HL-60 (cell line): ENCODE data around the gene CCDC88C.
A peak's percentile ranks its signal among the peaks of the same experiment; 100 is the strongest.

Experiments
- DNase-seq, 2 experiments: peaks; one replicate each; pipeline ENCODE4 v3.0.0-alpha.2; 2010 to 2020; ENCODE audit warnings: low read depth in 1 of 2, low spot score in 1 of 2
- H3K27ac ChIP-seq: fragments of 250-450 bp; sonication (Bioruptor Pico); replicated peaks from 2 replicates; pipeline ENCODE4 v1.5.1; 2020; ENCODE audit warnings: mild to moderate bottlenecking, moderate library complexity
- H3K27me3 ChIP-seq: fragments of 250-450 bp; sonication (Bioruptor Pico); 2 replicates; pipeline ENCODE4 v1.5.1; 2021; ENCODE audit warnings: mild to moderate bottlenecking, moderate library complexity; ENCODE audit not compliant: insufficient read depth, poor library complexity, severe bottlenecking
- H3K4me3 ChIP-seq: replicated peaks from 2 replicates; pipeline ENCODE4 v1.5.1; 2011; ENCODE audit warnings: mild to moderate bottlenecking, control low read depth, low read length; ENCODE audit not compliant: insufficient read depth
- GABPA ChIP-seq: IDR thresholded peaks from 2 replicates; pipeline ENCODE4 v1.6.1; 2012; ENCODE audit warnings: low read depth
- POLR2AphosphoS5 ChIP-seq: IDR thresholded peaks from 2 replicates; pipeline ENCODE4 v1.6.1; 2012; ENCODE audit warnings: low read depth
- SPI1 ChIP-seq: IDR thresholded peaks from 2 replicates; pipeline ENCODE4 v1.6.1; 2012; ENCODE audit warnings: low read depth, mild to moderate bottlenecking, borderline replicate concordance
- TF ChIP-seq, protein P1 (sequence below): IDR thresholded peaks from 2 replicates; pipeline ENCODE4 v1.6.1; 2012; ENCODE audit warnings: low read depth; ENCODE audit not compliant: insufficient replicate concordance
- TF ChIP-seq, protein P2 (sequence below): IDR thresholded peaks from one replicate; pipeline ENCODE4 v1.5.1; 2011; ENCODE audit warnings: low read length, control low read depth, inconsistent platforms; ENCODE audit not compliant: insufficient read depth

The CCDC88C gene

DNA sequence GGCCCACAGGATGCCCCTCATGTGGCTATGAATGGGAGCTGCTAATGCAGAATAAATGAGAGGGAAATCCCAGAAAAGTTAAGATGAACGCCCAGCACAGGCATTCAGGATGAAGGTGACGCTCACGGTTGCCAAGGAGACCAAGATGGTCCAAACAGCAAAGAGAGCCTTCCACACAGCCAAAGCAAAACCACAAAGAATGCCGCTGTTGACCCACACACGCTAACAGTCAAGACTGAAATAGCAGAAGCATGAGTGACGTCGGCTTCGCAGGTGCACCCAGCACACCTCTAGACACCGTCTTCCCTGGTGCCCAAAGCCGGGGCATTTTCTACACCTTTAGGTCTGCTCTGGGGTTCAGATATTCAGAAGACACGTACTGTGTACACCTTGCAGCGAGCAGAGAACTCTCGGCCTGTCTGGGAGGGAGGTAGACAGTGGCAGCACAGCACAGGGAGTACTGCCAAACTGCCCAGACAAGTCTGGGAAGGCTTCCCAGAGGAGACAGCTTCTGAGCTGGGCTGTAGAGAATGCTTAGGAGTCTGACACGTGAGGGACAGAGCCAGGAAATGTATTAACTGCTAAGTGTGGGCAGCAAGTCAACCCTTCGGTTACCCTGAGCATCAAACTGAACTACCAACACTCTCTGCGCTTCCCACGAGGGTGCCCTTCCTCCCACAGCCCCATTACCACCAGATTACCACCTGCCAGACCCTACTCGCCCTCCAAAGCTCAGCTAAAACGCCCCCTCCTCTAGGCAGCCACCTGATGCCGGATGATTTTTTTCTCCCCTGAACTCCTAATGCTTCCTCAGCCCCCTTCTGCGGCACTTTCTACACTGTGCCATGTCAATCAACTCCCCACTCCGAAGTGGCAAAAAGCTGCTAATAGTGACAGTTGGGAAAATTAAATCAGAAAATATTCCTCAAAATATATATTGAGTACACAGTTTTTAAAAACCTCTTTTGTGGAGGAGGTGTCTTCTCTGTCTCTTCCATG, 50.1 kb downstream of the CCDC88C start:
- peak overlapping the region; percentile 74 for H3K27ac ChIP-seq
- H3K27me3 ChIP-seq, result no peaks in the 10 kb centered on the region
- peak; percentile 43; the same call in 1 of the 2 replicates for TF ChIP-seq POLR2AphosphoS5
- TF ChIP-seq, protein P1, sequence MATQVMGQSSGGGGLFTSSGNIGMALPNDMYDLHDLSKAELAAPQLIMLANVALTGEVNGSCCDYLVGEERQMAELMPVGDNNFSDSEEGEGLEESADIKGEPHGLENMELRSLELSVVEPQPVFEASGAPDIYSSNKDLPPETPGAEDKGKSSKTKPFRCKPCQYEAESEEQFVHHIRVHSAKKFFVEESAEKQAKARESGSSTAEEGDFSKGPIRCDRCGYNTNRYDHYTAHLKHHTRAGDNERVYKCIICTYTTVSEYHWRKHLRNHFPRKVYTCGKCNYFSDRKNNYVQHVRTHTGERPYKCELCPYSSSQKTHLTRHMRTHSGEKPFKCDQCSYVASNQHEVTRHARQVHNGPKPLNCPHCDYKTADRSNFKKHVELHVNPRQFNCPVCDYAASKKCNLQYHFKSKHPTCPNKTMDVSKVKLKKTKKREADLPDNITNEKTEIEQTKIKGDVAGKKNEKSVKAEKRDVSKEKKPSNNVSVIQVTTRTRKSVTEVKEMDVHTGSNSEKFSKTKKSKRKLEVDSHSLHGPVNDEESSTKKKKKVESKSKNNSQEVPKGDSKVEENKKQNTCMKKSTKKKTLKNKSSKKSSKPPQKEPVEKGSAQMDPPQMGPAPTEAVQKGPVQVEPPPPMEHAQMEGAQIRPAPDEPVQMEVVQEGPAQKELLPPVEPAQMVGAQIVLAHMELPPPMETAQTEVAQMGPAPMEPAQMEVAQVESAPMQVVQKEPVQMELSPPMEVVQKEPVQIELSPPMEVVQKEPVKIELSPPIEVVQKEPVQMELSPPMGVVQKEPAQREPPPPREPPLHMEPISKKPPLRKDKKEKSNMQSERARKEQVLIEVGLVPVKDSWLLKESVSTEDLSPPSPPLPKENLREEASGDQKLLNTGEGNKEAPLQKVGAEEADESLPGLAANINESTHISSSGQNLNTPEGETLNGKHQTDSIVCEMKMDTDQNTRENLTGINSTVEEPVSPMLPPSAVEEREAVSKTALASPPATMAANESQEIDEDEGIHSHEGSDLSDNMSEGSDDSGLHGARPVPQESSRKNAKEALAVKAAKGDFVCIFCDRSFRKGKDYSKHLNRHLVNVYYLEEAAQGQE, result no peak
- peak in 1 of 2 experiments; percentile 88 for DNase-seq
- H3K4me3 ChIP-seq, result no peak overlapping the region

DNA sequence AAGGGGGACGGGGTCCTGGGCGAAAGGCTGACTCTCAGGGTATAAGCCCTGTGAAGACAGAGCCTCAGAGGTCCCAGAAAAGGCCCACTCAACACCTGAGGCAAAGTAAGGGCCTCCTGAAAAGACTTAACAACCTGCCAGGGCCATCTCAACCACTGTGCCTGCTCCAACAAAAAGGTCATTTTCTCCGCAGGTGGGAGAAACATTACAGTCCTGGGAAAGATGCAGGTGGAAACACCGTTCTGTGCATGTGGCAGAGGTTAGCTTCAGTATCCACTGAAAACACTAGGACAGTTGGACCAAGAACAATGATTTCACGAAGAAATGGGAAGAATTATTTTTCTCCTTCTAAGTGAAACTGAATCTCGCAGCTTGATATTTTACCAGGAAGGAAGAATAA, 50.9 kb downstream of the CCDC88C start:
- Histone ChIP-seq H3K27ac (peak overlapping the region; percentile 74), H3K4me3 (no peak overlapping the region)
- no peak for DNase-seq

DNA sequence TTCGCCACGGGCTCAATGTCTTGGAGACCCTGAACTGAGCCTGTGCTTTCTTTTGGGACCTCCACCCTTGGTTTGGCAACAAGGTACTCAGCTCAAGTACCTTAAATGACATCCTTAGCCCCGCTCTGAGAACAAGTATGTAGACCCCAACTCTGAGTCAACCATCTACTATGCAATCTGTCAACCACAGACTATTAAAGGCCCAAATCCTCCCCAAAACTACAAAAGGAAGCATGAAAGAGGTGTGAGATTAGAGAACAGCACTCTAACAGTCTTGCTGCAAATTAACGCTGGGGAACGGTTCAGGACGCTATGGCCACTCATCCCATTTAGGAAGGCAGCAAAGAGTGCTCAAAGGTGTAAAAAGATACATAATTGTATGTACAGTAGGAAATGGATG, 52.1 kb downstream of the CCDC88C start:
- peak overlapping the region; percentile 74 for H3K27ac ChIP-seq
- no peaks in the 10 kb centered on the region for H3K27me3 ChIP-seq
- H3K4me3 ChIP-seq, result no peak overlapping the region
- TF ChIP-seq, protein P1, result no peak
- TF ChIP-seq POLR2AphosphoS5, result no peak
- TF ChIP-seq SPI1, result no peak
- TF ChIP-seq, protein P2, sequence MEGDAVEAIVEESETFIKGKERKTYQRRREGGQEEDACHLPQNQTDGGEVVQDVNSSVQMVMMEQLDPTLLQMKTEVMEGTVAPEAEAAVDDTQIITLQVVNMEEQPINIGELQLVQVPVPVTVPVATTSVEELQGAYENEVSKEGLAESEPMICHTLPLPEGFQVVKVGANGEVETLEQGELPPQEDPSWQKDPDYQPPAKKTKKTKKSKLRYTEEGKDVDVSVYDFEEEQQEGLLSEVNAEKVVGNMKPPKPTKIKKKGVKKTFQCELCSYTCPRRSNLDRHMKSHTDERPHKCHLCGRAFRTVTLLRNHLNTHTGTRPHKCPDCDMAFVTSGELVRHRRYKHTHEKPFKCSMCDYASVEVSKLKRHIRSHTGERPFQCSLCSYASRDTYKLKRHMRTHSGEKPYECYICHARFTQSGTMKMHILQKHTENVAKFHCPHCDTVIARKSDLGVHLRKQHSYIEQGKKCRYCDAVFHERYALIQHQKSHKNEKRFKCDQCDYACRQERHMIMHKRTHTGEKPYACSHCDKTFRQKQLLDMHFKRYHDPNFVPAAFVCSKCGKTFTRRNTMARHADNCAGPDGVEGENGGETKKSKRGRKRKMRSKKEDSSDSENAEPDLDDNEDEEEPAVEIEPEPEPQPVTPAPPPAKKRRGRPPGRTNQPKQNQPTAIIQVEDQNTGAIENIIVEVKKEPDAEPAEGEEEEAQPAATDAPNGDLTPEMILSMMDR, result no peak
- no peak for TF ChIP-seq GABPA
- no peak for DNase-seq

More for the DNA sequence above, 50.9 kb downstream of the CCDC88C start:
- no peak for TF ChIP-seq POLR2AphosphoS5
- TF ChIP-seq, protein P1, result no peak
- TF ChIP-seq, protein P2, result no peak
- H3K27me3 ChIP-seq, result no peaks in the 10 kb centered on the region
